ENCODE data around the gene DPP7. TPM values are rescaled to one million over a fixed set of nuclear protein-coding genes. Genes with fewer than 3 reads are reported as not detected.
"Not testable (repeated sequence)": the region's sequence is repeated elsewhere in the genome, so short reads cannot be mapped to it uniquely, and the experiment has no call there.

Gene DPP7
- total RNA-seq, 2 experiments from 2014 or later, result 206 to 259 TPM

- POLR2A ChIA-PET, result no interaction called here
- no peak overlapping the region for H3K4me3 Mint-ChIP-seq
- H3K4me1 Mint-ChIP-seq, result peaks cover 14% of the 10 kb centered on the region
- CTCF ChIA-PET, result interaction anchor here (1.7 kb wide), 1 partner anchor 13 kb away, joined by 4 read pairs; no protein-coding TSS in a partner anchor
- peaks cover 43% of the 10 kb centered on the region for H3K27me3 Mint-ChIP-seq
- H3K36me3 Mint-ChIP-seq (ENCODE audit: low read depth), result no peaks in the 10 kb centered on the region
- H3K27ac Mint-ChIP-seq, result no peak overlapping the region
- H3K9me3 Mint-ChIP-seq, result no peaks in the 10 kb centered on the region
- DNase-seq, result no peak
Measured at GRCh38 chr9:137141976-137142936, 27.7 kb upstream of the DPP7 start.

- Mint-ChIP-seq H3K36me3 (ENCODE audit: low read depth) (no peaks in the 10 kb centered on the region), H3K4me3 (no peak overlapping the region), H3K27ac (no peak overlapping the region), H3K9me3 (no peaks in the 10 kb centered on the region), H3K27me3 (peaks cover 43% of the 10 kb centered on the region), H3K4me1 (peaks cover 14% of the 10 kb centered on the region)
- no peak for DNase-seq
- ChIA-PET POLR2A (no interaction called here), CTCF (interaction anchor here (1.4 to 1.7 kb wide), 2 partner anchors 12 to 95 kb away, joined by 4 read pairs; partner anchors contain the start of gene NPDC1)
Measured at GRCh38 chr9:137141050-137141810, 26.7 kb upstream of the DPP7 start.

GRCh38 chr9:137140151-137141012, 25.8 kb upstream of the DPP7 start:
- ChIA-PET POLR2A (no interaction called here), CTCF (interaction anchor here (1.1 to 2.4 kb wide), 4 partner anchors 9 to 94 kb away, joined by 4 to 9 read pairs (median 4); partner anchors contain the start of gene NPDC1)
- H3K36me3 Mint-ChIP-seq (ENCODE audit: low read depth), result no peaks in the 10 kb centered on the region
- no peak overlapping the region for H3K4me3 Mint-ChIP-seq
- H3K27ac Mint-ChIP-seq, result no peak overlapping the region
- H3K4me1 Mint-ChIP-seq, result peaks cover 14% of the 10 kb centered on the region
- peaks cover 48% of the 10 kb centered on the region for H3K27me3 Mint-ChIP-seq
- H3K9me3 Mint-ChIP-seq, result no peaks in the 10 kb centered on the region
- DNase-seq, result no peak

GRCh38 chr9:137139468-137140150, 25.1 kb upstream of the DPP7 start:
- no peaks in the 10 kb centered on the region for H3K36me3 Mint-ChIP-seq (ENCODE audit: low read depth)
- no peak overlapping the region for H3K27ac Mint-ChIP-seq
- no peak for DNase-seq
- peaks cover 48% of the 10 kb centered on the region for H3K27me3 Mint-ChIP-seq
- CTCF ChIA-PET, result interaction anchor here (1.1 to 2.4 kb wide), 2 partner anchors 10 kb away, joined by 4 to 9 read pairs; no protein-coding TSS in a partner anchor
- no peaks in the 10 kb centered on the region for H3K9me3 Mint-ChIP-seq
- H3K4me3 Mint-ChIP-seq, result no peak overlapping the region
- peaks cover 14% of the 10 kb centered on the region for H3K4me1 Mint-ChIP-seq
- POLR2A ChIA-PET, result no interaction called here

- peak; percentile 45 for DNase-seq
- ChIA-PET CTCF (interaction anchor here (1.1 to 2.4 kb wide), 3 partner anchors 9 to 11 kb away, joined by 3 to 9 read pairs (median 4); no protein-coding TSS in a partner anchor), POLR2A (no interaction called here)
- Mint-ChIP-seq H3K27ac (no peak within 1 kb of the TSS), H3K9me3 (no peaks in the 10 kb centered on the region), H3K27me3 (peaks cover 50% of the 10 kb centered on the region), H3K36me3 (ENCODE audit: low read depth) (no peaks in the 10 kb centered on the region), H3K4me3 (no peak within 1 kb of the TSS), H3K4me1 (peaks cover 14% of the 10 kb centered on the region)
Measured at GRCh38 chr9:137138722-137139467, 24.4 kb upstream of the DPP7 start, which contains the start of gene GRIN1. Gene GRIN1 (plus strand): TSS chr9:137139154. CDS start chr9:137139487, 333 bp downstream.

- CTCF ChIA-PET, result interaction anchor here (0.7 to 2.4 kb wide), 4 partner anchors 9 to 70 kb away, joined by 3 to 9 read pairs (median 4); partner anchors contain the start of gene SAPCD2
- no peak for DNase-seq
- Mint-ChIP-seq H3K4me1 (peaks cover 14% of the 10 kb centered on the region), H3K27ac (no peak overlapping the region), H3K27me3 (peaks cover 50% of the 10 kb centered on the region), H3K36me3 (ENCODE audit: low read depth) (no peaks in the 10 kb centered on the region), H3K9me3 (no peaks in the 10 kb centered on the region), H3K4me3 (no peak overlapping the region)
- POLR2A ChIA-PET, result no interaction called here
Measured at GRCh38 chr9:137138058-137138721, 23.7 kb upstream of the DPP7 start.

GRCh38 chr9:137136881-137137607, 22.5 kb upstream of the DPP7 start:
- peaks cover 13% of the 10 kb centered on the region for H3K4me1 Mint-ChIP-seq
- no peak overlapping the region for H3K4me3 Mint-ChIP-seq
- no peaks in the 10 kb centered on the region for H3K9me3 Mint-ChIP-seq
- CTCF ChIA-PET, result interaction anchor here (0.7 to 1.5 kb wide), 3 partner anchors 67 to 89 kb away, joined by 3 to 4 read pairs (median 3); partner anchors contain the start of gene SAPCD2
- DNase-seq, result no peak
- POLR2A ChIA-PET, result no interaction called here
- peaks cover 48% of the 10 kb centered on the region for H3K27me3 Mint-ChIP-seq
- H3K36me3 Mint-ChIP-seq (ENCODE audit: low read depth), result no peaks in the 10 kb centered on the region
- no peak overlapping the region for H3K27ac Mint-ChIP-seq

- Mint-ChIP-seq H3K4me1 (peaks cover 13% of the 10 kb centered on the region), H3K36me3 (ENCODE audit: low read depth) (no peaks in the 10 kb centered on the region), H3K27ac (no peak overlapping the region), H3K9me3 (no peaks in the 10 kb centered on the region), H3K4me3 (no peak overlapping the region), H3K27me3 (peaks cover 43% of the 10 kb centered on the region)
- POLR2A ChIA-PET, result no interaction called here
- DNase-seq, result no peak
- CTCF ChIA-PET, result no interaction called here
Measured at GRCh38 chr9:137136261-137136880, 21.8 kb upstream of the DPP7 start.

GRCh38 chr9:137135154-137135553, 20.6 kb upstream of the DPP7 start:
- H3K36me3 Mint-ChIP-seq (ENCODE audit: low read depth); H3K27ac Mint-ChIP-seq; POLR2A ChIA-PET; H3K4me3 Mint-ChIP-seq; H3K9me3 Mint-ChIP-seq; H3K4me1 Mint-ChIP-seq; DNase-seq: not testable (repeated sequence)
- peaks cover 33% of the 10 kb centered on the region for H3K27me3 Mint-ChIP-seq
- CTCF ChIA-PET, result interaction anchor here (0.7 to 1.3 kb wide), 3 partner anchors 20 to 1269 kb away, joined by 3 read pairs; no protein-coding TSS in a partner anchor

- ChIA-PET CTCF (interaction anchor here (1.3 kb wide), 1 partner anchor 38 kb away, joined by 3 read pairs; no protein-coding TSS in a partner anchor), POLR2A (no interaction called here)
- Mint-ChIP-seq H3K27ac (no peak overlapping the region), H3K27me3 (peaks cover 26% of the 10 kb centered on the region), H3K36me3 (ENCODE audit: low read depth) (no peaks in the 10 kb centered on the region), H3K4me3 (no peak overlapping the region), H3K4me1 (peaks cover 9% of the 10 kb centered on the region), H3K9me3 (no peaks in the 10 kb centered on the region)
- no peak for DNase-seq
Measured at GRCh38 chr9:137134191-137134590, 19.7 kb upstream of the DPP7 start.
